Measurements from ENCODE around the gene FAM240B.

DNA sequence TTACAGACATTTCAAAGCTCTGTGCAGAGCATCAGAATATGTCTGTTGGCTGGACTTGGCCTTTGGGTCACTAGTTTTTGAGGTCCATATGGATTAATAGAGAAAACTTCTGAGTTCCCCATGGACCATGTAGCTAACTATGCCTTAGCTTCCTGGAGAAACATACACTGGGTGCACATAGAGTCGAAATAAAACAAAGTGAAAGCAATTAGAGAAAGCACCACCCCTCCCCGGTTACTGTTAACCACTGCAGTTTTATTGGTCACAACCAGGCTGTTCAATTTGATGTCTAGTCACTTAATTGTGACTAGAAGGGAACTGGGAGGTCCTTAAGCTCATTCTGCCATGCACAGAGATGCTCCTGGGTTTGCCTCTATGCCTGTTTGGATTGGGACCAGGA lies 4.2 kb downstream of the FAM240B start:
- no peak for TF ChIP-seq CTCF (conservative IDR thresholded peaks at IDR 0.05)
- no peak for TF ChIP-seq EZH2 (IDR thresholded peaks at IDR 0.05; ENCODE audit: low read depth)
